Activated CD4-positive, alpha-beta T cell treated with anti-CD3 and anti-CD28 coated beads, Interleukin-2, amount 50 U/mL, for 24 hours (primary cell): ENCODE measurements around the gene FRS2.

ENCODE experiments used
- DNase-seq, 2 donors: peaks; one replicate each; pipeline ENCODE4 v3.0.0-alpha.2; 2020; ENCODE audit warnings: low read depth in 1 of 2, low spot score in 1 of 2

FRS2 gene

GRCh38 chr12:69620921-69621320, 150.7 kb downstream of the FRS2 start:
- DNase-seq, result no peak

DNA sequence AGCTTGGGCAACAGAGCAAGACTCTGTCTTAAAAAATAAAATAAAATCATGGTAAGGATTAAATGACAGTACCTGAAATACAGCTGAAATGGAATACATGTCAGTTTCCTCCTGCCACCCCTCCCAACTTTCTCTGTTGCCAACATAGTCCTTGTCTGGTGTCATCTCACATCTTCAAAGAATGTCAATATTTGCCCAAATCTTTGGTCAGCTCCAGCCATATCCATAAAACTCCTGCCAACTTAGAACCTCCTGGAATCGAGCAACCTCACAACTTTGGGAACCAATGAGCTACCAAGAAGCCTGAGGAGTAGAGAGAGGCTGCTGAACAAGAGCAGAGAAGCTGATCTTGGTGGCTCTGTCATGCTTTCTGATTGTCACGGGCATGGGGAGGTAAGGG, 151.4 kb downstream of the FRS2 start:
- no peak for DNase-seq

DNA sequence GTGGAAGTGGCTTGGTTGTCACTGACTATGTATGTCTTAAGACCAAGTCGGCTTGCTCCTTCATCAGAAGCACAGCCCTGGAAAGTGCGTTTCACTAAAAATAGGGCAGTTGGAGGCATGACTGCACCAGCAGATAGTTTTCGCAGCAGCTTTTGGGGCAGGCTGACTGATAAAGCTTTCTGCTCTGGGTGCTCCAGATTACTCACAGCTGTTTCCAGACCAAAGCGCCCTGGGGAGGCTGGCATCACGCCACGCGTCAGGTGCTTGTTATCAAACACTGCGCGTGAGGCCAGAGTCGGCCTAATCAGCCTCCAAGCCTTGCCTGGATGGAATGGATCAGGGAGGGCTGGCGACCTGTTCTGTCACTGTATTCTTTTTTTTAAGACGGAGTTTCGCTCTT, 153.8 kb downstream of the FRS2 start:
- DNase-seq, result no peak

GRCh38 chr12:69627501-69627900, 157.3 kb downstream of the FRS2 start:
- no peak for DNase-seq
